Measurements from ENCODE around the gene KCNMB4.
A peak's percentile ranks its signal among the peaks of the same experiment; 100 is the strongest.

Gene KCNMB4

DNA sequence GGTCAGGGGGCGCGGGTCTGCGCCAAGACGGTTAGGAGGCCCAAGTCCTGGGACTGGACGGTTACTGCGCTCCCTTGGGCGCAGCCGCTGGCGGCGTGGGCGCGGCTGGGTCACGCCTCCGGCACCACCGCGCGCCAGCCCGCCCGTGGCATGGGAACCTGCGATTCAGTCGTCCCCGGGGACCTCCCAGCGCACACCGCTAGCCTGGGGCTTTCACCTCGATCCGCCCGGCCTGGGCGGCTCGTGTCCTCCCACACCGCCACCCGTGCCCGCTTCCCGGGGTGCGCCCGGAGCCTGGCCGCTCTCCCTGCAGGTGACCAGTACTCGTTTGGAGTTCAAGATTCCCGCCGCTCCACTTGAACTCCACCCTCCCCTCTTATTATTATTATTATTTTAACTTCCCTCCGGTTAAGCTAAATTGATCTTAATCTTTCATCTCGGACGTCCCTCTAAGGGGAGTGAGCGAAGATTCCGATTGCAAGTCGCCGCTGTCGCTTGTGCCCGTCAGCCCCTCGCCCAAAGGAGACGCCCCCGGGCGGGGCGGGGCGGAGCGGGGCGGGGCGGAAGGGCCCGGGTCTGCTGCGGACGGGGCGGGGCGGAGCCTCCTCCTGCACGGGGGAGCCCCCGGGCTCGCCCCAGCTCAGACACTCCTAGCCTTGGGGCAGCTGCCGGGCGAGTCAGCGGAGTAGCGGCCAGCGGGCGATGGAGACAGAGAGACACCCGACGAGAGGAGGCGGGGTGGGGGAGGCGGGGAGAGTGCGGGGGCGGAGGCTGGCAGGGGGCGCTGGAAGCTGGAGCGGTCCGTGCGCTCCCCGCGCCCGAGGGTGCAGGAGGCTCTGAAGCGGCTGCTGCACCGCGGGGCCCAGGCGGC lies at the start of gene KCNMB4:
KCNMB4 (plus strand) TSS at position 643 of the 871 bp plus-strand sequence. CDS start 445 bp downstream, outside the sequence.
- peak; percentile 88 for DNase-seq

- no peak for DNase-seq
These were observed 48.3 kb upstream of the KCNMB4 start for GRCh38 chr12:70317781-70318180.

- DNase-seq: no peak
These were observed 46.5 kb upstream of the KCNMB4 start for GRCh38 chr12:70319605-70320004.

DNA sequence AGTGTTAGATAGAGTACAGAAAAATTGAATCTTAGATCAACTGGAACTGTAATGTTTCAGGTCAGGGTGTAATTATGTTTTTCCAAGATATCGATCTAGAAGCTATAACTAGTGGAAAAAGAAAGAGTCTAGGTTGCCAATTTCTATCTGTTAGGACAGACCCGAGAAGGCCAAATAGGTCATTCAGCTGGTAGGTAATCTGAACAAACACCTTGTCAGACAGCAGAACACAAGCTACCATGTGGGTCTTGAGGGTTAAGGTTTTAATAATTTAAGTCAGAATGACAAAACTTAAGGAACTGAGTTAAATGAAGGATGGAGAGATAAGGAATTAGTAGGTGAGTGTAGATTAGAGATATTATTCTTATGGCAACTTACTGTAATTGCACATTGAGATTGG lies 44.9 kb upstream of the KCNMB4 start:
- DNase-seq: no peak

DNA sequence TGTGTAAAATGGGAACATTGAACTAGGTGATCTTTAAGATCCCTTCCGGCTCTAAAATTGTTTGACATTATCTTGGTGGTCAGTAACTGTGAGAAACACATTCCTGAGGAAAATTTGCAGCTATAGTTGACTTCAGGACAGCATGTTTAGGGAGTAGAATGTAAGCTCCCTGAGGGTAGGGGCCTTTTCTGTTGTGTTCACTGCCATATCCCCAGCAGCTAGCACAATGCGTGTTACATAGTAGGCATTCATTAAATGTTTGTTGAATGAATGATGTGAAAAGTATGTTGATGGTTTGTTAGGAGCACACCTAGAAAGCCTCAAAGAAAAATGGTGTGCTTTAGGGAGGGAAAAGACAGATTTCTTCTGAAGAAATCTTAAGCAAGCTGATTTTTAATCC lies 38.5 kb upstream of the KCNMB4 start:
- DNase-seq: no peak

DNA sequence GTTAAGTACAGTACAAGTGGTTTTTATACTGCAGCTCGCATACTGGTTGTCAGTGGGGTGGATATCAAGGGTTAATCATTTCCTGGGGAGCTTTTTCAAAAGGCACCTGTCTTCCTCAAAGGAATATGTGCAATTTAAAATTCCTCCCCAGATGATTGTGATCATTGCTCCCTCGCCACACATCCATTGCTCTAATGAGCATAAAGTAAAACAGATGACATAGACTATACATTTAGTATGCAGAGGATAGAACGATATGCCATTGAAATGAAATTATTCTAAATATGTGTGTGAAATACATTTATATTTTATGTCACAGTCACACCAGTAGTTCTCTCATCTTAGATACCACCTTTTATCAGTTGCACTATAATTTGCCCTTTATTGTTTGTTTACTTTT lies 36.4 kb upstream of the KCNMB4 start:
- DNase-seq: no peak

- DNase-seq: no peak
These were observed 35.9 kb upstream of the KCNMB4 start for GRCh38 chr12:70330158-70330557.

DNA sequence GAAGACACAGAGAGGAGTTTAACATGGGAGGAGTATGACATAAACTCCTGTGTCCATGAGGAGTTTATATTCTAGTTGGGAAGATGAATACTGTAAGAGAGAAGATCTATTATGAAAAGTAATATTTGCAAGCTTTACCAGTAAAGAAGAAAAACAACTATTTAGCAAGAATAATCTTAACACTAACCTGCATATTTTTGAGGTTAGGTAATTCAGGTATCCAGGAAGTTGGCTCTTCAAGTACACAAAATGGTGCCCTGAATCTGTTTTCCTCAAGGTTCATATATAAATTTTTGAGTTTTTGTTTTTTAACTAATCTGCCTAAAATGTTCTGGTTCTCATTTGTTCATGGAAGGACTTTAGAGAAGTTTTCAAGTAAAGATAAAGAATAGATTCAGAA lies 33.9 kb upstream of the KCNMB4 start:
- DNase-seq: no peak

DNA sequence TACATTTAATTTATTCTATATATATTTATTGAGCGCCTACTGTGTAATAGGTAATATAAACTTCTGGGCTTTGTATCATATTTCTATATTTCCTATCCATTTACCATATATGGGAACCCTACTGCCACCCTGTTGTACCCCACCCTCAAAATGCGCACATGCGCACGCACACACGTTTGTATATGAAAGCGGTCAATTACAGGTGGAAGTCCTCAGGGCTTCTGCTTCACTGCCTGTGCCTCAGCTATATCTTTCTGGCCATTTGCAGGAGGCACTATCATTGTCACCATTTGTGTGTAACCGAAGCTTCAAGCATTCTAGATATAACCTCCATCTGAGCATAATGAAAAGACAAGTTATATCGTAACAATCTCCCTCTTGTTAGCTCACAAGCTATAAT lies 31.3 kb upstream of the KCNMB4 start:
- no peak for DNase-seq

DNA sequence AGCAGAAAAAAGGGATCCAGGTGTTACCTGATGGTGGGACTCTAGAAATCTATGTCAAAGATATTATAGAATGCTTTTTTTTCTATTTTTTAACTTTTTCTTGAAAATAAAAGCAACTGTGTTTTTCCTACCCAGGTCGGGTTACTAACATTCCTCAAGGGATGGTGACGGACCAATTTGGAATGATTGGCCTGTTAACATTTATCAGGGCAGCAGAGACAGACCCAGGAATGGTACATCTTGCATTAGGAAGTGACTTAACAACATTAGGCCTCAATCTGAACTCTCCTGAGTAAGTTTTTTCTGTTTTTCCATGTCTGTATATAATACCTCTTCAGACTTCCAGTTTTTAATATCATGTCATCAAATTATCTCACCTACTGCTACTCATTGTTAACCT lies 27.6 kb upstream of the KCNMB4 start:
- DNase-seq: no peak

GRCh38 chr12:70351076-70351475 lies 15.0 kb upstream of the KCNMB4 start:
- no peak for DNase-seq

- no peak for DNase-seq
These were observed 12.1 kb upstream of the KCNMB4 start for GRCh38 chr12:70353780-70354660.

GRCh38 chr12:70354787-70355186 lies 11.3 kb upstream of the KCNMB4 start:
- no peak for DNase-seq

DNA sequence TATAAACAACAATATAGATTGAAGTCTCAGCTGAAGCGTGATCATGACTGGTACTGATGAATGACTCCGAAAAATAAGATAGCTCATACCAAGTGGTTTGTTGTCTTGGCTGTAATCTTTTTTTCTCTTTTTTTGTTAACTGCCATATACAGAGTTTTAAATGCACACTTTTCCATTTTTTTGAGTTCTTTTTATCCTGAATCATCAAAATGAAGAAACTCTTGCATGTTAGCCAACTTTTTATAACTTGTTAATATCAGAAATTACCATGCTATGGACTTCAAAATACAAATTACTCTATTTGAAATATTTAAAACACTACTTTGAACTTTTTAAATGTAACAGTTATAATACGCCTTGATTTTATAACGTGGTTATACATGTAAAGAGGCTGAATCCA lies 10.1 kb upstream of the KCNMB4 start:
- no peak for DNase-seq

- DNase-seq: no peak
These were observed 6.5 kb upstream of the KCNMB4 start for GRCh38 chr12:70359458-70360197.

GRCh38 chr12:70360218-70360617 lies 5.9 kb upstream of the KCNMB4 start:
- no peak for DNase-seq

GRCh38 chr12:70364695-70365397 lies 1.2 kb upstream of the KCNMB4 start:
- DNase-seq: peak; percentile 50

GRCh38 chr12:70365398-70365647 lies 767 bp upstream of the KCNMB4 start:
- DNase-seq: no peak

- DNase-seq: peak; percentile 75
These were observed 629 bp downstream of the KCNMB4 start for GRCh38 chr12:70366581-70367257.

DNA sequence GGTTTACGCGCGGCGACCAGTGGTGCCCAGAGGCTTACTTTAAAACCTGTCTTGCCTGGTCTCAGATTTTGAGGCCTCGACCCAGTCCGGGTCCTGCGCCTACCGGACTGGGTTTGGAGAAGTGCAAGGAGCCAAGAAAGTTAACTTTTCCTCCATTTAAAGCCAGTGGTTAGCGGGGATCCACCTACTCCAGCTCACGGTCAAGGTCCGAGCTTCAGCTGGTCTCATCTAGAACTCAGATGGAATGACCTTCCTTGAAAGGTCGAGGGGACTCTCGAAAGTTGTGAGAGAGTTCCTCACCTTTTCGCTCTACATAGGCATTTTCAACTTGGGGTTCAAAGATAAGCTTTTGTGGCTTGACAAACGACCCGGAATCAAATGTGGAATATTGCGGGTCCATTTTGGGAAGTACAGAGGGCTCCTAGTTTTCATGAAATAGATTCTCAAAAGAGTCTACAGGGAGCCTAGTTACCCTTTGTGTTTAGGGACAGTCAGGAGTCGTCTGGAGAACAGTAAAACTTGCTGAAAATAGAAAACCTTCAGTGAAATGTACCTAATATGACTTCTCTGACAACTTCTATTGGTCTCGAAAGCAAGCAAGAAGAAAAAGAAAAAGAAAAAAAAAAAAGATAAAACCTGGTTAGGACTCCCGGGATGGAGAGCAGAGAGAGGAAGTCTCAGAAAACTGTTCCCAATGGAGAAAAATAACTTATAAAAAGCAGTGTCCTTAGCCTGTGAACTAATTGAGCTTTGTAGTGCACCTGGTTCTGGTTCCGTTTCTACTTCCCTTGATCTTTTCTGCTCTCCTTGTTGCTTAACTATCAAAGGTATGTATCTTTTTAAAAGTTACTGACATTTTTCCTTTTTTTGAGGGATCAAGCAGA lies 1.4 kb downstream of the KCNMB4 start:
- no peak for DNase-seq

DNA sequence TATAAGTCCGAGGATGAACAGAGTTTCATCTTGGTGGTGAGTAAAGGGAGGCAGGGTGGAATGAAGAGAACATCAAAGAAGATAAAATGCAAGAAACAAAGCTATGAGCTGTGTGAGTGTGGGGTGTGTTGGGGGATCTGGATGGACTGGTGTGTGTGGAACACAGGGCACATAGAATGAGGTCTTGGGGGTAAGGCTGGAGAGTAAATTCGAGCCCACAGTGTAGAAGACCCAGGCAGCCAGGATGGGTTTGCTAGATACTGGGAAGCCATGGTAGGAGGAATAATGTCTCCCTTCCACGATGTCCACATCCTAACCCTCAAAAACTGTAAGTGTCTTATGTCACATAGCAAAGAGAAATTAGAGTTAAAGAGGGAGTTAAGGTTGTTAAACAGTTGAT lies 6.8 kb downstream of the KCNMB4 start:
- DNase-seq: no peak
